Effector CD8-positive, alpha-beta T cell (primary cell): ENCODE data around the gene CEP68.
"Not testable (repeated sequence)": the region's sequence is repeated elsewhere in the genome, so short reads cannot be mapped to it uniquely, and the experiment has no call there.

Experiments used
- DNase-seq: peaks from one replicate; lab custom pipeline; 2025; lab: John Stamatoyannopoulos, UW

CEP68 gene

DNA sequence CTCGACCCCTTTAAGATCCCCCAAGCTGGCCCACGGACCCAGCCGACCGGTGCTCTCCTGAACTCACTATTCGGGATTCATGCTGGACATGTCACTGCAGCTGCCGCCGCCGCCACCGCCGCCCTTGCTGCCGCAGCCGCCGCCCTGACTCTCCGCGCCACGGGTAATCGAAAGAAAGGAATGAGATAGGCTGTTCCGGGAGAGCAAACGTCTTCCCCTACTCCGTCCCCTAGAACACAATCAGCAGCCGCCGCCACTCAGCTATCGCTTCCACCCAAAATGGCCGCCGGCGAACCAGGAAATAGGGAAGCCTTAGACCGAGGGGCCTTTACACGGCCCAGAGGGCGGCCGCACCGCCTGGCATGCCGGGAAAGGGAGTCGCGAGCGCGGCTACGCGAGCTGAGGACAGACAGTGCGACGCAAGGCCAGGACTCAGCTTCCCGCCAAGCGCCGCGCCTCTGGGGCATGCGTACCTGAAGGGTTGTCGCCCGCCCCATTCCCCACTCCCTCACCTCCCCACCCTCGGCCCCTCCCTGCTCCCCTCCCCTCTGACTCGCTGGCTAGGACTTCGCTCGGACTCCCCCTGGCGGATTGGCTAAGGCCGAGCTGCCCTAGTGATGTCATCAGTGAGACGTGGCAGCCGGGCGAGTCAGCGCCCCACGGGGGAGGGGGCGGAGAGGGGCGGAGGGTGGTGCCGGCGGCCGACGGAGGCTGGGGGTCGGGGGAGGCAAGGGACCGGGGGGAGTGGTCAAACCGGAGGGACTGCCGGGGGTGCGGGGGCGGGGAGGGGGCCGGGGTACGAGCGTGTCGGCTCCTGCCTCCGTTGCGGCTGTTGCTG, 73.8 kb downstream of the CEP68 start, which contains the start of gene RAB1A:
Gene RAB1A (minus strand): TSS at position 281 of the 838 bp plus-strand sequence. CDS start 191 bp downstream, at position 90.
- DNase-seq, result peak; percentile 99

DNA sequence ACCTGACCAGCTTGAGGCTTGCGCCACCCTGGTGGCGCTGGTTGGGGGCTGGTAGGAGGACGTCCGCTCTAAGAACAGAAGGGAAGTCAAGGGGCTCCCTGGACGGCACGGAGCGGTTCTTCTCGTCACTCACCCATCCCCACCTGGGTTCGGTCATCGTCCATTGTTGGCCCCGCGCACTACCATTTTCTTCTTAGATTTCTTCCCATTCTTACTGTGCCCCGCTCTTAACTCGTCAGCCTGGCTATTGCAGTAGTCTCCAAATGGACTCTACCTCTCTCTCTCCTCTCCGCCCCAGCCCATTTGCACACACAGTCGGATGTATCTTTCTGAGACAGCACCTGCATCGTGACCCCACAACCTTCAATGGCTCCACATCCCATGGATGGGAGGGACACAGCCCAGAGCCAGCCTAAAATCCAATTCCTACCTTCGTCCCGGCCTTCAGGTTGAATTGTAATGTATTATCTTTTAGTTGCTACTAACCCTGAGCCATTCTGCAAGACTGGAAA, 74.5 kb downstream of the CEP68 start:
- DNase-seq, result no peak

DNA sequence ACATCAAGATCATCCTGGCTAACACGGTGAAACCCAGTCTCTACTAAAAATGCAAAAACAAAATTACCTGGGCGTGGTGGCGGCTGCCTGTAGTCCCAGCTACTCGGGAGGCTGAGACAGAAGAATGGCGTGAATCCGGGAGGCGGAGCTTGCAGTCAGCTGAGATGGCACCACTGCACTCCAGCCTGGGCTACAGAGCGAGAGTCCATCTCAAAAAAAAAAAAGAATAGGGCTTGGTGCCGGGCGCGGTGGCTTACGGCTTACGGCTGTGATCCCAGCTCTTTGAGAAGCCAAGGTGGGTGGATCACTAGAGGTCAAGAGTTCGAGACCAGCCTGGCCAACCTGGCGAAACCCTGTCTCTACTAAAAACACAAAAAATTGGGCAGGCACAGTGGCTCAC, 76.7 kb downstream of the CEP68 start:
- DNase-seq, result not testable (repeated sequence)

DNA sequence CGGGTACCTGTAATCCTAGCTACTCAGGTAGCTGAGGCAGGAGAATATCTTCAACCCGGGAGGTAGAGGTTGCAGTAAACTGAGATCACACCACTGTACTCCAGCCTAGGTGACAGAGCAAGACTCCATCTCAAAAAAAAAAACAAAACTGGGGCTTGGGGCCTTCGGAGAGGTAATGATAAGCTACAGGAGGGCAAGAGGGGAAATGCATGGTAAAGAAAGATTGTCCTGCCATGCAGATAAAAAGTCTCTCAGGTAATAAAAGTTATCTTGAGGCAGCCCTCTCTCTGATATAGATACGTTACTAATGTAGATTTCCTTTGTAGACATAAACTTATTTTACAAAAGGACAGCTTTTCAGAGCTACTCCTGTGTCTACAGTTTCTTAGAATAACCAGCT, 77.4 kb downstream of the CEP68 start:
- no peak for DNase-seq

DNA sequence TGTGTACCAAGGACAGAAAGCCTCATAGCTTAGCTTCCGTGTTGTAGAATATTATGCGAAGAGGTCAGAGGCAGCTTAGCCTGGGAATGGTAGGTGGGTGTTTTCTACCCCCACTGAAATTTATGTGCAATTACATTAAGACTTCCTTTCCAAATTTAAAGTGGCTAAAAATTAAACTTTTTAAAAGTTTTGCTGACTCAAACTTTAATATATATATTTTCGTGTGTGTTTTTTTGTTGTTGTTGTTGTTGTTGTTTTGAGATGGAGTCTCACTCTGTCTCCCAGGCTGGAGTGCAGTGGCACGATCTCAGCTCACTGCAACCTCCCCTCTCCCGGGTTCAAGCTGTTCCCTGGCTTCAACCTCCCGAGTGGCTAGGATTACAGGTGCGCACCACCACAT, 77.9 kb downstream of the CEP68 start:
- no peak for DNase-seq

DNA sequence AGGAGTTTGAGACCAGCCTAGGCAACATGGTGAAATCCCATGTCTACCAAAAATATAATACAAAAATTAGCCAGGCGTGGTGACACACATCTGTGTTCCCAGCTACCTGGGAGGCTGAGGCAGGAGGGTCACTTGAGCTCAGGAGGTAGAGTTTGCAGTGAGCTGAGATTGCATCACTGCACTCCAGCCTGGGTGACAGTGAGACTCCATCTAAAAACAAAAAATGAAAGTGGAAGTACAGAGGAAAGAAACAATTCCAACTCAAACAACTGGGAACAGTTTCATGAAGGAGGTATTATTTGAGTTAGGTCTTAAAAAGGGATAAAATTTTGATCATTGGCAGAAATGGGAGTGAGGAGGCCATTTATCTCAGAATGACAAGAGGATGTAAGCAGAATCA, 80.0 kb downstream of the CEP68 start:
- DNase-seq, result no peak
